Mesendoderm (in vitro differentiated cells): Measurements from ENCODE around the gene ZNF665.
"Not testable (repeated sequence)": the region's sequence is repeated elsewhere in the genome, so short reads cannot be mapped to it uniquely, and the experiment has no call there.

Experiments used
- DNase-seq: peaks from one replicate; pipeline ENCODE4 v3.0.0; 2013
- H2AK5ac ChIP-seq: 2 replicates; pipeline ENCODE4 v1.6.1; 2013; ENCODE audit warnings: low read length, inconsistent platforms
- H2BK120ac ChIP-seq: 2 replicates; pipeline ENCODE4 v1.6.1; 2013; ENCODE audit warnings: low read depth, mild to moderate bottlenecking, low read length, moderate library complexity, mixed read lengths
- H2BK15ac ChIP-seq: replicated peaks from 2 replicates; pipeline ENCODE4 v1.6.1; 2013; ENCODE audit warnings: low read depth, mild to moderate bottlenecking, moderate library complexity
- H2BK5ac ChIP-seq: 2 replicates; pipeline ENCODE4 v1.6.1; 2013; ENCODE audit warnings: low read length, inconsistent platforms
- H3K18ac ChIP-seq: 2 replicates; pipeline ENCODE4 v1.6.1; 2013; ENCODE audit warnings: mild to moderate bottlenecking, low read length, mixed read lengths
- H3K23ac ChIP-seq: one replicate; pipeline ENCODE4 v1.6.1; 2013; ENCODE audit warnings: low read length
- H3K27ac ChIP-seq: 2 replicates; pipeline ENCODE4 v1.5.1; 2013; ENCODE audit warnings: low read depth, mild to moderate bottlenecking, inconsistent platforms, low read length, moderate library complexity
- H3K27me3 ChIP-seq: 2 replicates; pipeline ENCODE4 v1.6.1; 2013; ENCODE audit warnings: low read length, control low read depth, mild to moderate bottlenecking, inconsistent platforms; ENCODE audit not compliant: insufficient read depth, poor library complexity
- H3K36me3 ChIP-seq: 2 replicates; pipeline ENCODE4 v1.6.1; 2013; ENCODE audit warnings: low read length, inconsistent platforms; ENCODE audit not compliant: control insufficient read depth, insufficient read depth
- H3K4ac ChIP-seq: one replicate; pipeline ENCODE4 v1.6.1; 2013; ENCODE audit warnings: low read depth, mild to moderate bottlenecking, low read length, moderate library complexity
- H3K4me1 ChIP-seq: 2 replicates; pipeline ENCODE4 v1.6.1; 2013; ENCODE audit warnings: low read depth, low read length, inconsistent platforms; ENCODE audit not compliant: control insufficient read depth
- H3K4me2 ChIP-seq: 2 replicates; pipeline ENCODE4 v1.6.1; 2013; ENCODE audit warnings: low read length
- H3K4me3 ChIP-seq: 2 replicates; pipeline ENCODE4 v1.5.1; 2013; ENCODE audit warnings: mild to moderate bottlenecking, low read length
- H3K56ac ChIP-seq: one replicate; pipeline ENCODE4 v1.6.1; 2013; ENCODE audit warnings: low read length
- H3K79me1 ChIP-seq: 2 replicates; pipeline ENCODE4 v1.6.1; 2013; ENCODE audit warnings: low read length, inconsistent platforms
- H3K79me2 ChIP-seq: 2 replicates; pipeline ENCODE4 v1.6.1; 2013; ENCODE audit warnings: mild to moderate bottlenecking, low read length; ENCODE audit not compliant: control insufficient read depth, insufficient read depth
- H3K9ac ChIP-seq: 2 replicates; pipeline ENCODE4 v1.6.1; 2013; ENCODE audit warnings: low read length, inconsistent platforms
- H4K5ac ChIP-seq: one replicate; pipeline ENCODE4 v1.6.1; 2013; ENCODE audit warnings: low read length
- H4K8ac ChIP-seq: one replicate; pipeline ENCODE4 v1.6.1; 2013; ENCODE audit warnings: low read depth, mild to moderate bottlenecking, control low read depth, low read length, moderate library complexity
- WGBS: extraction: QIAGEN DNeasy Blood & Tissue Kit; methylation state at CpG from one replicate; pipeline ENCODE4 v1.1.7; 2013; ENCODE audit warnings: low lambda C conversion rate, missing lambda C conversion rate; ENCODE audit not compliant: insufficient coverage; ENCODE audit errors: extremely low coverage; 5-methylcytosine and 5-hydroxymethylcytosine counted together

Gene ZNF665

GRCh38 chr19:53131085-53131590 is 62.0 kb downstream of the ZNF665 start:
- no peaks in the 10 kb centered on the region for H3K79me2 ChIP-seq
- H2AK5ac ChIP-seq = no peak overlapping the region
- DNase-seq = peak; percentile 57
- H3K36me3 ChIP-seq = no peaks in the 10 kb centered on the region
- no peak overlapping the region for H2BK15ac ChIP-seq
- H3K23ac ChIP-seq = no peak overlapping the region
- no peaks in the 10 kb centered on the region for H3K27me3 ChIP-seq
- no peak overlapping the region for H3K4ac ChIP-seq
- no peaks in the 10 kb centered on the region for H3K79me1 ChIP-seq
- H4K5ac ChIP-seq = no peak overlapping the region
- no peak overlapping the region for H2BK5ac ChIP-seq
- no peak overlapping the region for H3K27ac ChIP-seq
- H4K8ac ChIP-seq = no peak overlapping the region
- H3K4me2 ChIP-seq = no peak overlapping the region
- H3K4me1 ChIP-seq = peaks cover 4% of the 10 kb centered on the region
- no peak overlapping the region for H3K4me3 ChIP-seq
- no CpG with 5 or more reads among the region's 4 CpGs for WGBS
- H3K9ac ChIP-seq = no peak overlapping the region
- no peak overlapping the region for H3K18ac ChIP-seq
- no peak overlapping the region for H3K56ac ChIP-seq
- no peak overlapping the region for H2BK120ac ChIP-seq

- Histone ChIP-seq H4K8ac (no peak overlapping the region), H3K4ac (no peak overlapping the region)
- WGBS = no CpG with 5 or more reads among the region's 7 CpGs
These were observed 62.7 kb downstream of the ZNF665 start for GRCh38 chr19:53130506-53130905.

GRCh38 chr19:53126733-53127526 is 66.2 kb downstream of the ZNF665 start:
- H3K27ac ChIP-seq, H3K27me3 ChIP-seq, H3K23ac ChIP-seq, H2BK5ac ChIP-seq, H3K9ac ChIP-seq, H3K18ac ChIP-seq, H3K36me3 ChIP-seq, H2BK15ac ChIP-seq, H4K5ac ChIP-seq, H3K4me3 ChIP-seq, DNase-seq, H2BK120ac ChIP-seq, H3K79me1 ChIP-seq, H3K4ac ChIP-seq, H3K56ac ChIP-seq, H3K79me2 ChIP-seq, H4K8ac ChIP-seq, H3K4me1 ChIP-seq, H2AK5ac ChIP-seq, H3K4me2 ChIP-seq: not testable (repeated sequence)
- WGBS = no CpG with 5 or more reads among the region's 15 CpGs

More at GRCh38 chr19:53130506-53130905, 62.7 kb downstream of the ZNF665 start:
- no peak overlapping the region for H3K4me3 ChIP-seq
- H3K23ac ChIP-seq = no peak overlapping the region
- no peak overlapping the region for H2BK120ac ChIP-seq
- no peaks in the 10 kb centered on the region for H3K79me2 ChIP-seq
- H2BK15ac ChIP-seq = no peak overlapping the region
- no peak for DNase-seq
- no peaks in the 10 kb centered on the region for H3K36me3 ChIP-seq
- H3K9ac ChIP-seq = no peak overlapping the region
- H3K4me1 ChIP-seq = peaks cover 4% of the 10 kb centered on the region
- no peak overlapping the region for H3K27ac ChIP-seq
- no peak overlapping the region for H3K18ac ChIP-seq
- no peak overlapping the region for H4K5ac ChIP-seq
- H3K79me1 ChIP-seq = no peaks in the 10 kb centered on the region
- H2BK5ac ChIP-seq = no peak overlapping the region
- no peak overlapping the region for H2AK5ac ChIP-seq
- H3K4me2 ChIP-seq = no peak overlapping the region
- H3K27me3 ChIP-seq = no peaks in the 10 kb centered on the region
- H3K56ac ChIP-seq = no peak overlapping the region

DNA sequence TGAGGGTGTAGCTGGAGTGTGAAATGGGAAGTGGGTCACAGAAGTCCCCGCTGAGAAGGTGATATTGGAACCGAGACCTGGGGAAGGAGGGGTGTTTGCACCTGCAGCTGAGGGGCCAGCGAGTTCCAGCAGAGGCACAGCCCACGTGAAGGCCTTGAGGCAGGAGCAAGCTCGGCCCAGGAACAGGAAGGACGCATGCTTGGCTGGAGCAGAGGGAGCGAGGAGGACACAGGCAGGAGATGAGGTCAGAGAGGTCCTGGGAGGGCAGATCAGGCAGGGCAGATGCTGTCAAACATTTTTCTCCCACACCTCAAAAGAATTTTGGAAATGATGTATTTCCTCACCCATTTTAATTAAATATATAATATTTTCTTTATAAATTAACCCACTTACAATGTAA is 69.8 kb downstream of the ZNF665 start:
- Histone ChIP-seq H2BK15ac (no peak overlapping the region), H3K27ac (no peak overlapping the region), H3K4me1 (no peaks in the 10 kb centered on the region), H3K4me2 (no peak overlapping the region), H3K79me1 (no peaks in the 10 kb centered on the region), H3K4me3 (no peak overlapping the region), H2BK5ac (no peak overlapping the region), H4K8ac (no peak overlapping the region), H3K9ac (no peak overlapping the region), H2BK120ac (no peak overlapping the region), H2AK5ac (no peak overlapping the region), H4K5ac (no peak overlapping the region), H3K36me3 (no peaks in the 10 kb centered on the region), H3K27me3 (no peaks in the 10 kb centered on the region), H3K4ac (no peak overlapping the region), H3K79me2 (no peaks in the 10 kb centered on the region), H3K23ac (no peak overlapping the region), H3K18ac (no peak overlapping the region), H3K56ac (no peak overlapping the region)
- DNase-seq = no peak
- WGBS = no CpG with 5 or more reads among the region's 7 CpGs
